Stimulated activated naive B cell treated with anti-CD40 and anti-IgM and Interleukin-4, amounts not matched to agents 10 μg/mL and 1 μg/mL and 100 μg/mL, for 72 hours (primary cell): ENCODE results near the gene NGF.

Experiments used
- ATAC-seq, 2 donors: fragments of 150-1000 bp; cut with Tn5 transposase; replicated peaks; 2 replicates each; pipeline ENCODE4 v1.10.0; 2021; ENCODE audit warnings: moderate library complexity in 1 of 2
- DNase-seq: peaks from one replicate; pipeline ENCODE4 v3.0.0; 2021
- H3K27ac Mint-ChIP-seq: one replicate; pipeline ENCODE4 v1.8.0; 2022; ENCODE audit warnings: mild to moderate bottlenecking, mixed read lengths
- H3K27me3 Mint-ChIP-seq, 2 donors: one replicate each; pipeline ENCODE4 v1.8.0; 2022; ENCODE audit warnings: mixed read lengths in 2 of 2
- H3K36me3 Mint-ChIP-seq, 2 donors: one replicate each; pipeline ENCODE4 v1.8.0; 2022; ENCODE audit warnings: mixed read lengths in 2 of 2, mild to moderate bottlenecking in 1 of 2
- H3K4me1 Mint-ChIP-seq, 2 donors: one replicate each; pipeline ENCODE4 v1.8.0; 2022; ENCODE audit warnings: mixed read lengths in 2 of 2, mild to moderate bottlenecking in 1 of 2
- H3K4me3 Mint-ChIP-seq, 2 donors: one replicate each; pipeline ENCODE4 v1.8.0; 2022; ENCODE audit warnings: mild to moderate bottlenecking in 2 of 2, mixed read lengths in 2 of 2, moderate library complexity in 1 of 2
- H3K9me3 Mint-ChIP-seq, 2 donors: one replicate each; pipeline ENCODE4 v1.8.0; 2022; ENCODE audit warnings: mixed read lengths in 2 of 2, mild to moderate bottlenecking in 1 of 2

NGF gene

DNA sequence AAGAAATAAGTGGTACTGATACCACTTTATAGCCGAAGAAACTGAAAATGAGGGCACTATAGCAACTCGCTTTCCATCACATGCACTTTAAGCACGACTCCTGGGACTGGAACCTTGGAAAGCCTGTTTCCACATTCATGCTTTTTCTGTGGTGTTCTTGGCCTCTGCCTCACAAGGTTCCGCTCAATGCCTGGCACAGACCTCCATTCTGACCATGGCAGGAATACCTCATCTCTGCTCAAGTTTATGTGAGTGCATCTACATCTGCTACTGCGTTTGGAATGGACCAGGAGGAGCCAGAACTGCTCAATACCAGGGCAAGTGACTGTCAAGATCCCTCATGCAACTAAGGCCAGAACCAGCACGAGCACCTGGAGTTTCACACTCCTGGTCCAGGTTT, 11.6 kb downstream of the NGF start:
- H3K4me1 Mint-ChIP-seq, result no peaks in the 10 kb centered on the region

DNA sequence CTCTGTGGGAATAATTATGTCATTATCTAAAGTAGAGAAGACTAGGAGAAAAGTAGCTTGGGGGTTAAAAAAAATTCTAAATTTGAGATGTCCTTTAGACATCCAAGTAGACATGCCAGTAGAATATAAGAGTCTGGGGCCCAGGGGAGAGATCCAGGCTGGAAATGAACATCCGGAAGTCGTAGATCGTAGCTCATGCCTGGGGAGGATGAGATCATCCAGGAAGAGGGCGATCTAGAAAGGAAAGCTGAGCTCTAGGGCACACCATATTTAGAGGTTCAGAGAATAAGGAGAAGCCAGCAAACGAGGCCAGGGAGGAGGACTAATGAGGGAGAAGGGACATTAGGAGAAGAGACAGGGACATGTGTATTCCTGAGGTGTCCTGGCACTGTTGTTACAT, 12.2 kb downstream of the NGF start:
- H3K4me3 Mint-ChIP-seq, result no peak overlapping the region
- DNase-seq, result no peak
- no peak overlapping the region for H3K27ac Mint-ChIP-seq
- H3K27me3 Mint-ChIP-seq, result peaks cover 0 to 7% of the 10 kb centered on the region in 2 donors
- H3K4me1 Mint-ChIP-seq, result no peaks in the 10 kb centered on the region
- H3K9me3 Mint-ChIP-seq, result no peaks in the 10 kb centered on the region
- no peaks in the 10 kb centered on the region for H3K36me3 Mint-ChIP-seq
- no peak for ATAC-seq

More for the DNA sequence above, 11.6 kb downstream of the NGF start:
- ATAC-seq (no peak), DNase-seq (no peak)
- peaks cover 0 to 7% of the 10 kb centered on the region in 2 donors for H3K27me3 Mint-ChIP-seq
- H3K4me3 Mint-ChIP-seq, result no peak overlapping the region
- H3K36me3 Mint-ChIP-seq, result no peaks in the 10 kb centered on the region
- H3K9me3 Mint-ChIP-seq, result no peaks in the 10 kb centered on the region
- no peak overlapping the region for H3K27ac Mint-ChIP-seq

DNA sequence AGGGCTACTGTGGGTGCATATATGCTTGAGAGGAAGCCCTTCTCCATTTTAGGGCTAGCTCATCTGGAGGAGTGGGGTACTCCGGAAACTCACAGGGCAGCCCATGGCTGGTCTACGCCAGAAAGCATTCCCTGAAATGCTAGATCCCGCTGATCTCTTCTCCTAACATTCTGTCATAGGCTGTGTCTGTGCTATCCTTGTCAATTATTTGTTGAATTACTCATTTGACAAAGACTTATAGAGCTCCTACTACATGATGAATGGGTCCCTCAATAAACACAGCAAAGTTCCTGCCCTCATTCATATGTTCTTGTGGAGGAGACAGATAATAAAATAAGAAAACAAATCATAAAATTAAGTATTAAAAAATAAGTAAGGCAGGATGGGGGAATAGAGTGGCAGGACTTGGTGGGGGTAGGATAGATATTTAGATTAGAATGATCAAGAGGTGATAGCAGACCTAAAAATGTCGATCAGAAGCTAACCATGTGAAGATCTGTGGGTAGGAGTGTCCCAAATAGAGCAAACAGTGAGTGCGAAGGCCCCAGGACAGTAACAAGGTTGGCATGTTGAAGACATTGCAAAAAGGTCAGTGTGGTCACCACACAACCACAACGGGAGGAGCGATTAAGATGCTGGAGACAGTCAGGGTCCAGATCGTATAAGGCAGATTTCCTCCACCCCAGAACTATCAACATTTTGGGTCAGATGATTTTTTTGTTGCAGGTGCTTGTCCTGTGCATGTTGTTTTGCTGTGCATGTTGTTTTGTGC, 13.2 kb downstream of the NGF start:
- H3K27ac Mint-ChIP-seq, result no peak overlapping the region
- peaks cover 0 to 7% of the 10 kb centered on the region in 2 donors for H3K27me3 Mint-ChIP-seq
- DNase-seq (no peak), ATAC-seq (no peak)
- no peaks in the 10 kb centered on the region for H3K4me1 Mint-ChIP-seq
- no peak overlapping the region for H3K4me3 Mint-ChIP-seq
- H3K9me3 Mint-ChIP-seq, result no peaks in the 10 kb centered on the region
- H3K36me3 Mint-ChIP-seq, result no peaks in the 10 kb centered on the region

DNA sequence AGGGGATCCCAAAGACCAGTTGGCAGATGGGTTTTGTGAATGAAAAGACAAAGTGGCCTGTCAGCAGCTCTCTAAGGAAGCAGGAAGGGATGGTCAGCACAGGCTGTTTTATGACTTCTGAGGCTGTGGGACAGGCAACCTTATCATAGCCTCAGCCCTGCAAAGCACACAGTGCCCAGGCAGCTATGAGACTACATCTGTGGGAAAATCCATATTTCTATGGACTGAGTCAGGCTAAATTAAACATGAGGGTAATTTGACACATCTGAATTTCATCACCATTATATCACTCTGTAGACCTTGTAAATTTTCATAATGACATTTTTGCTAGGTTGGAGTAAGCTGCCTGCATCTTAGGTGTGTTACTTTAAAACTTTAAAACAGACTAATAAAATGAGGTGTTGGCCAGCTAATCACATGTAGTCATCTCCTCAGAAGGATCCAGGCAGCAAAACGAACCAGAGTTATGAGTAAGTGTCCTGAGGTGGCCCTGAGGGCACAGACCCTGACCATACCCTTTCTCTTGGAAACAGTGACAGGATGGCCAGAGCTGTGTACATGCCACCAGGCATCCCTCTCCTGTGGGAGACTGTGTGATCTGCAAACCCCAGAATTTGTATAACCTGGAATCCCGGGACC, 14.6 kb downstream of the NGF start:
- no peaks in the 10 kb centered on the region for H3K36me3 Mint-ChIP-seq
- ATAC-seq (no peak), DNase-seq (no peak)
- peaks cover 0 to 7% of the 10 kb centered on the region in 2 donors for H3K27me3 Mint-ChIP-seq
- no peak overlapping the region for H3K27ac Mint-ChIP-seq
- H3K4me3 Mint-ChIP-seq, result no peak overlapping the region
- no peaks in the 10 kb centered on the region for H3K9me3 Mint-ChIP-seq
- no peaks in the 10 kb centered on the region for H3K4me1 Mint-ChIP-seq

DNA sequence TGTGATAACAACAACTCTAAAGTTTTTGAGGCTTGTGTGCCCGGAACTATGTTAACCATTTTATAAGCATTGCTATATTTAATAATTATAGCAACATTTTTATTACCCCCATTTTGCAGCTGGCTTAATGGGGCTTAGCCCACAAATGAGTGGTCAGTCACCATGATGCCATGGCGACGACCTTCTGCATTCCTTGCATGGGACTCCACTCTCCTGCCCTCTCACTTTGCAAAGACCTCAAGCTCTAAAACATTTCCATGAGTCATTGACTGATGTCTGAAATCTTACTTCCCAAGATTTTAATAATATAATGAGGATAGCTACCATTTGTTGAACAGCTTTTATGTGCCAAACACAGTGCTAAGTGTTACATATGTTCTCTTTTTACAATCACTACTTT, 15.4 kb downstream of the NGF start:
- ATAC-seq (no peak), DNase-seq (no peak)
- H3K9me3 Mint-ChIP-seq, result no peaks in the 10 kb centered on the region
- no peaks in the 10 kb centered on the region for H3K36me3 Mint-ChIP-seq
- H3K4me3 Mint-ChIP-seq, result no peak overlapping the region
- no peaks in the 10 kb centered on the region for H3K4me1 Mint-ChIP-seq
- peaks cover 0 to 7% of the 10 kb centered on the region in 2 donors for H3K27me3 Mint-ChIP-seq
- no peak overlapping the region for H3K27ac Mint-ChIP-seq

DNA sequence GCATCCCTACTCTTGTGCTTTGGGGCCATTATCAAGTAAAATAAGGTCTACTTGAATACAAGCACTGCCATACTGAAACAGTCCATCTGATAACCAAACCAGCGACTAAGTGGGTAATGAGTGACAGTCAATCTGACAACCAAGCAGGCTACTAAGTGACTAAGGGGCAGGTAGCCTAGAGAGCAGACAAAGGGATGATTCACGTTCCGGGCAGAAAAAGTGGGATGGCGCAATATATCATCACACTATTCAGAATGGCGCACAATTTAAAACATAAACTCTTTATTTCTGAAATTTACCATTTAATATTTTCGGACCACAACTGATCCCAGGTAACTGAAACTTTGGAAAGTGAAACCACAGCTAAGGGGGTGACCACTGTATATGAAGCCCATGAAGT, 17.7 kb downstream of the NGF start:
- H3K27me3 Mint-ChIP-seq, result peaks cover under 1% of the 10 kb centered on the region in 2 donors
- no peaks in the 10 kb centered on the region for H3K9me3 Mint-ChIP-seq
- no peak overlapping the region for H3K27ac Mint-ChIP-seq
- ATAC-seq (no peak), DNase-seq (no peak)
- no peaks in the 10 kb centered on the region for H3K36me3 Mint-ChIP-seq
- H3K4me1 Mint-ChIP-seq, result no peaks in the 10 kb centered on the region
- no peak overlapping the region for H3K4me3 Mint-ChIP-seq

DNA sequence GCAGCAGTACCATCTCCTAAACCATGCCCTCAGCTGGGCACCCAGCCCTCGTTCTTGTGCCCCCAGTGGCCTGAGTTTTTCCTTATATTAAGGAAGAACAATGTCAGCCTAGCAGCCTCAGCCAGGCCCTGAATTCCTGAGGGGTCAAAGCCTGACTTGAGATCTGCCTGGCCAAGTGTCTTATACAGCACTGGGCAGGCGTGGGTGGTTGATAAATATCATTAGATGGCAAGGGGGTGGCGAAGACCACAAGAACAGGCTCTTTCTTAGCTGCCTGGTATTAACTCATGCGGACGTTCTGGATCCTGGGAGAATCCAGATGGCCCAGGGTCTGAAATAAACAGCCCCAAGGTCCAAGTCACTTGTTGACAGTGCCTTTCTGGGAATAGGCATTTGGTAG, 18.3 kb downstream of the NGF start:
- H3K4me1 Mint-ChIP-seq, result no peaks in the 10 kb centered on the region
- no peaks in the 10 kb centered on the region for H3K9me3 Mint-ChIP-seq
- no peaks in the 10 kb centered on the region for H3K36me3 Mint-ChIP-seq
- ATAC-seq (no peak), DNase-seq (no peak)
- H3K4me3 Mint-ChIP-seq, result no peak overlapping the region
- H3K27me3 Mint-ChIP-seq, result peaks cover 0 to 4% of the 10 kb centered on the region in 2 donors
- H3K27ac Mint-ChIP-seq, result no peak overlapping the region

DNA sequence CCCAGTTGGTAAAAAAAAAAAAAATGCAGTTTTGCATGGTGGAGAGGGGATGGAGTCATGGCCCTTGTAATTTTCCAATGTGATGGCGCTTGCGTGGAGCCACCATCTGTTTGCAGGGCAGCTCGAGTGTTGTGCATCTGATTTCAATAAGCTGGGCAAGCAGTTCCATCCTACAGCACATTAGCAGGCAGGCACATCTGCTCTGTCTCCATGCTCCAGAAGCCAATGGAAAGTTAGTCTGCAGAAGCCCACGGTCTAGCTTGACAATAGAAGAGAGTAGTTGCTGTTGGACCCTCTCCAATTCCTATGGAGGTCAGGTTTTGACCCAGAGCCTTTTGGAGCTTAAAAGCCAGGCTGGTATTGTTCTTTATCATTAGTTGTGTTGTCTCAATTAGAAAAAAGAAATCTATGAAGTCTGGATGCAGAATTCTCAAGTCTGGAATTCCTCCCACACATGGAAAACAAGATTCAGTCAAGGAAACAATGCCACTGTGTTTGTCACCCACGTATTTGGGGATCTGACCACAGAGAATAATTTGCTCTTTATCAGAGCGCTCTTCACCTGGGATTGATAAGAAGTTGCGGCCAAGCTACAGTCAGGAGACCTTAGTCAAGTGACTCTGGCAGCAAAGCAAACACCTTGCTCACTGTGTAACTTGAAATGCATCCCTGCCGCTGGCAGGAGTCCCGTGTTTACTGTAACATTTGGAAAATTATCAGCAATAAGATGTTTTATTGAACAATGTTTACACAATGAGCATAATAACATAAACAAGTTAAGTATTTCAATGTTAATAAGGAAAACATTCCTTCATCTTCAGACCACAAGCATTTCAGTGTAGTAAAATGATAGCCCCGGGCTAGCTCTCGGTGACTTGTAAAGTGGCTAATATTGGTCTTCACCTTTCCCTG, 20.7 kb downstream of the NGF start:
- Mint-ChIP-seq H3K4me3 (no peak overlapping the region), H3K4me1 (no peaks in the 10 kb centered on the region), H3K9me3 (no peaks in the 10 kb centered on the region), H3K27me3 (peaks cover 0 to 4% of the 10 kb centered on the region in 2 donors), H3K36me3 (no peaks in the 10 kb centered on the region), H3K27ac (no peak overlapping the region)
- DNase-seq (no peak), ATAC-seq (no peak)

DNA sequence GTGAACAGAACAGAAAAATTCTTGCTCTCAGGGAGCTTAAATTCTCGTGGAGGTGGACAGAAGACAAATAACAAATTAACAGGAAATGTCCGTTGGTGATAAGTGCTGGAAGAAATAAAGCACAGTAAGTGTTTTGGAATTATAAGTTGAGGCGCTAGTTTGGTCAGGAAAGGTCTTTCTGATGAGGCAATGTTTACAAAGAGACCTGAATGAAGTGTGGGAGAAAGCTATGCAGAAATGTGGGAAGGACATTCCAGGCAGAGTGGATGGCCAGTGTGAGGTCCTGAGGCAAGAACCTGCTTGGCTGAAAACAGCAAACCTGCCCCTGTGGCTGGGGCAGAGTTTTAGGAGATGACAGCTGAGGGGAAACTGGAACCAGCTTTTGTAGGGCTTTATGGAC, 23.3 kb downstream of the NGF start:
- peaks cover 0 to 4% of the 10 kb centered on the region in 2 donors for H3K27me3 Mint-ChIP-seq

DNA sequence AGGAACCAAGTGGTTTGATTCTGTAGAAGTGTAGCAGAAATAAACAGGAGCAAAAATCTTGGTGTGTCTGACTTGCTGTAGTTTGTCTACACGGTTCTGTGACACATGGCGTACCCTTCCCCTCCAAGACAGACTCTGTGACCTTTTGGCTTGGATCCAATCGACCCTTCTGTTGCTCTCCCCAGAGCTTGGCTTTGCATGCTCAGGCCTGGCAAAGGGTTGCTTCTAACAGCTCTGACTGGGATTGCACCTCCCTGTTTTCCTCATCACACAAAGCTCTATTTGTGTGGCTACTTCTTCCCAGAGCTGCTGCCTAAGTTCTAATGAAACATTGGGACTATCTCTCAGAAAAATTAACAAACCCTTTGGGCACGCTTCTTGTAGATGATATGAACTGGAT, 24.0 kb downstream of the NGF start:
- Mint-ChIP-seq H3K36me3 (no peaks in the 10 kb centered on the region), H3K9me3 (no peaks in the 10 kb centered on the region), H3K27ac (no peak overlapping the region), H3K4me1 (no peaks in the 10 kb centered on the region), H3K27me3 (peaks cover 0 to 4% of the 10 kb centered on the region in 2 donors), H3K4me3 (no peak overlapping the region)
- no peak for ATAC-seq
- no peak for DNase-seq

More for the DNA sequence above, 23.3 kb downstream of the NGF start:
- H3K27ac Mint-ChIP-seq, result no peak overlapping the region
- no peak for DNase-seq
- no peaks in the 10 kb centered on the region for H3K9me3 Mint-ChIP-seq
- no peaks in the 10 kb centered on the region for H3K36me3 Mint-ChIP-seq
- H3K4me1 Mint-ChIP-seq, result no peaks in the 10 kb centered on the region
- no peak for ATAC-seq
- no peak overlapping the region for H3K4me3 Mint-ChIP-seq

DNA sequence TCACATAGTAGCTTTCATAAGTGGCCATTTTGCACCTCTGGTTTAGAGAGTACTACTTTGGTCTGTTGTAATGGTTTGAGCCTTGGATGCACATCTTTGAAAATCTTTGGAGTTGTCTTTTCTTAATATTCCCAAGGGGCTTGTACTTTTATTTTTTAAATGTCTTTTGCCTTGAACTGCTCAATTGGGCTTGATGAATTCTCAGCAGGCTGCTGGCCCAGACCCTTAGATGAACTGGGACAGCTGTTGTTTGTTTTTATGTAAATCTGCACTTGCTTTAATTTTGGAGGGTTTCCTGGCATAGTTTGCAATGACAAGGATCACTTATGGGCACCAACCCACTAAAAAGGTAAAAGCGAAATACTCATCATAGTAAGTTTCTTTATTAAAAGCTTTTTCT, 24.9 kb downstream of the NGF start:
- no peaks in the 10 kb centered on the region for H3K4me1 Mint-ChIP-seq
- H3K36me3 Mint-ChIP-seq, result no peaks in the 10 kb centered on the region
- no peaks in the 10 kb centered on the region for H3K9me3 Mint-ChIP-seq
- ATAC-seq (no peak), DNase-seq (no peak)
- no peak overlapping the region for H3K27ac Mint-ChIP-seq
- H3K4me3 Mint-ChIP-seq, result no peak overlapping the region
- peaks cover 0 to 4% of the 10 kb centered on the region in 2 donors for H3K27me3 Mint-ChIP-seq

DNA sequence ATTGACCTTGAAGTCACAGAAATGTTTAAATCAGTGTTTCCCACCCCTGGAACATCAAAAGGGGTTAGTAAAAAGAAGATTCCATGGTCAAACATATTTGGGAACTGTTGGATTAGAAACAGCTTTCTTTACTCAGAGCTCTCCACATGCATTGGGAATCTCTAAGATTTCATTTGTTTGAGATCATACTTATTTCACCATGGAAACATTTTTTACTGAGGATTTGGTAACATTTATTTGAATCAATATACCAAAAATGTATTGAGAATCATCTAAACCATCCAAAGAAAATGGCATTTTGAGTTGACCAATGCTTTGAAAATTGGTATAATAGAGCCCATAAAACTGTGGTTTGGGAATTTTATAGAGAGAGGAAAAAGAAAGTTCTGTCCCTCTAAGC, 25.3 kb downstream of the NGF start:
- Mint-ChIP-seq H3K4me1 (no peaks in the 10 kb centered on the region), H3K9me3 (no peaks in the 10 kb centered on the region), H3K36me3 (no peaks in the 10 kb centered on the region), H3K27ac (no peak overlapping the region), H3K27me3 (peaks cover 0 to 4% of the 10 kb centered on the region in 2 donors), H3K4me3 (no peak overlapping the region)
- no peak for ATAC-seq
- no peak for DNase-seq

DNA sequence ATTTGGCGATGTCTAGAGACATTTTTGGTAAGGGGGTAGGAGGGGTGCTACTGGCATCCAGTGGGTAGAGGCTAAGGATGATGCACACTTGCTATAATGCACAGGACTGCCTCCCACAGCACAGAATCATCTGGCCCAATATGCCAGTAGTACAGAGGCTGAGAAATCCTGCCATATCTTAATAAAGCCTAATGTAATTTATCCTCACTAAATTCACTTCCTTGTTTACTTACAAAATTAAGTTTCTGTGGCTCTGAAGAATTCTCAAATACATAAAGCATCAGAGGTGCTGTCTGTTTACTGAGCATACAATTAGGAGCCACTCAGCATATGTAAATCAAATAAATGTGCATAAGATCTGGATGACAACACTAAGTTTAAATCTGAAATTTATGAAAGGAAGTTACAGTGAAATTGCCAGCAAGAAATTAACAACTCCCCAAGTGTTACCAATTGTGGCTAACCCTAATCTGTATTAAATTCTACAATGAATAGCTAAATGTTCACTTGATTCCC, 26.5 kb downstream of the NGF start:
- H3K27ac Mint-ChIP-seq, result no peak overlapping the region
- no peaks in the 10 kb centered on the region for H3K4me1 Mint-ChIP-seq
- H3K27me3 Mint-ChIP-seq, result peaks cover 0 to 4% of the 10 kb centered on the region in 2 donors
- H3K4me3 Mint-ChIP-seq, result no peak overlapping the region
- no peaks in the 10 kb centered on the region for H3K36me3 Mint-ChIP-seq
- no peak for ATAC-seq
- DNase-seq, result no peak
- H3K9me3 Mint-ChIP-seq, result no peaks in the 10 kb centered on the region
